22Rv1 (cell line): ENCODE measurements around the gene IP6K3.

Source experiments
- H3K27ac ChIP-seq: fragments of 450-650 bp; 2 replicates; pipeline ENCODE4 v1.5.1; 2017
- CTCF ChIP-seq: fragments of 450-650 bp; IDR thresholded peaks from 2 replicates; pipeline ENCODE4 v1.5.1; 2017; ENCODE audit warnings: mild to moderate bottlenecking
- ZFX ChIP-seq: fragments of 450-650 bp; IDR thresholded peaks from 2 replicates; pipeline ENCODE4 v1.6.1; 2017; ENCODE audit warnings: antibody characterized with exemption, borderline replicate concordance

Gene IP6K3

GRCh38 chr6:33763483-33763882 is 16.8 kb upstream of the IP6K3 start:
- TF ChIP-seq CTCF (no peak), ZFX (no peak)
- no peak overlapping the region for H3K27ac ChIP-seq

- TF ChIP-seq ZFX (no peak), CTCF (no peak)
- no peak overlapping the region for H3K27ac ChIP-seq
Measured at GRCh38 chr6:33762713-33763112, 16.0 kb upstream of the IP6K3 start.

GRCh38 chr6:33761922-33762629 is 15.4 kb upstream of the IP6K3 start:
- TF ChIP-seq CTCF (peak; percentile 86), ZFX (no peak)
- H3K27ac ChIP-seq = no peak overlapping the region

GRCh38 chr6:33761581-33761921 is 14.8 kb upstream of the IP6K3 start:
- H3K27ac ChIP-seq = no peak overlapping the region

GRCh38 chr6:33759887-33760629 is 13.4 kb upstream of the IP6K3 start:
- TF ChIP-seq ZFX = no peak
- no peak for TF ChIP-seq CTCF
- H3K27ac ChIP-seq = peak overlapping the region; percentile 75

More at GRCh38 chr6:33761581-33761921, 14.8 kb upstream of the IP6K3 start:
- TF ChIP-seq CTCF (no peak), ZFX (no peak)

GRCh38 chr6:33758815-33759216 is 12.1 kb upstream of the IP6K3 start:
- no peak for TF ChIP-seq CTCF
- no peak for TF ChIP-seq ZFX
- peak overlapping the region; percentile 75 for H3K27ac ChIP-seq

- no peak for TF ChIP-seq CTCF
- TF ChIP-seq ZFX = no peak
- peak overlapping the region; percentile 75 for H3K27ac ChIP-seq
Measured at GRCh38 chr6:33757906-33758305, 11.2 kb upstream of the IP6K3 start.
